Measurements from ENCODE around the gene LEKR1.
A peak's percentile ranks its signal among the peaks of the same experiment; 100 is the strongest.

DNA sequence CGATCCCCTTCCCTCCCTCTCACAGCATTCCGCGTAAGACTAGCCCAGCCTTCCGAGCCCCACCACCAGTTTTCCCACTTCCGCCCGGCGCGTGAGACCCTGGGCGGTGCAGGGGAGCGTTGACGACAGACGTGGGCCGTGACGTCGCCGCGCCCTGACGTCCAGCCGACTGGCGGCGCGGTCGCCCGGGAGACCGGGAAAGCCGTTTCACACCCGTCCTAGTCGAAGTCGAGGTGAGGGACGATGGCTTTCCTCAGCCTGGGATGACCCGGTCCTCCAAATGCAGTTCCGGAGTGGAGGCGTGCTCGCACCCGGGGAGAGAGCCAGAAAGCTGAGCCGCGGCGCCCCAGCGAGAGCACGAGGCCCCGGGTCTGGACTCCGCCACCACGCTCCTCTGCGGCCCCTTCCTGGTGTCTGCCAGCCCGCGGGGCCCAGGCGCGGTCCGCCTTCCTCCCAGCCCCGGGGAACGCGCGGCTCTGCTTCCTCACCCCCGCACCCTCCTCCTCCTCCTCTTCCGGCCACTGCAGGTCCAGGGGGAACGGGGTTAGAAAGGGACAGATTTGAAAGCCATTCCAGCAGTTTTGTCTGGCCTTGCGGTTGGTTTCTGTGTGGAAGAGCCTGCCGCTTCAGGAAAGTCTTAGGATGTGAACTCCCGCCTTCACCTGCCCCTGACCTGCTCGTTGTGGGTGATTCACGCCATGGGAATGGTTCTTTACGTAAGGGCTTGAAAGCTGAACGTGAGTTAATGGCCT, at the start of gene LEKR1:
- TF ChIP-seq, protein P1, sequence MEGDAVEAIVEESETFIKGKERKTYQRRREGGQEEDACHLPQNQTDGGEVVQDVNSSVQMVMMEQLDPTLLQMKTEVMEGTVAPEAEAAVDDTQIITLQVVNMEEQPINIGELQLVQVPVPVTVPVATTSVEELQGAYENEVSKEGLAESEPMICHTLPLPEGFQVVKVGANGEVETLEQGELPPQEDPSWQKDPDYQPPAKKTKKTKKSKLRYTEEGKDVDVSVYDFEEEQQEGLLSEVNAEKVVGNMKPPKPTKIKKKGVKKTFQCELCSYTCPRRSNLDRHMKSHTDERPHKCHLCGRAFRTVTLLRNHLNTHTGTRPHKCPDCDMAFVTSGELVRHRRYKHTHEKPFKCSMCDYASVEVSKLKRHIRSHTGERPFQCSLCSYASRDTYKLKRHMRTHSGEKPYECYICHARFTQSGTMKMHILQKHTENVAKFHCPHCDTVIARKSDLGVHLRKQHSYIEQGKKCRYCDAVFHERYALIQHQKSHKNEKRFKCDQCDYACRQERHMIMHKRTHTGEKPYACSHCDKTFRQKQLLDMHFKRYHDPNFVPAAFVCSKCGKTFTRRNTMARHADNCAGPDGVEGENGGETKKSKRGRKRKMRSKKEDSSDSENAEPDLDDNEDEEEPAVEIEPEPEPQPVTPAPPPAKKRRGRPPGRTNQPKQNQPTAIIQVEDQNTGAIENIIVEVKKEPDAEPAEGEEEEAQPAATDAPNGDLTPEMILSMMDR (IDR thresholded peaks at IDR 0.05), result no peak
- TF ChIP-seq POLR2A (IDR thresholded peaks at IDR 0.05), result peak; percentile 82 to 96 (median 95)
